Upper lobe of left lung (tissue), 6 donors: ENCODE measurements around the gene MAP7D2. TPM values are rescaled to one million over a fixed set of nuclear protein-coding genes. Genes with fewer than 3 reads are reported as not detected.
A peak's percentile ranks its signal among the peaks of the same experiment; 100 is the strongest.

Experiments
- ATAC-seq, 2 donors: fragments of 200-7000 bp; cut with Tn5 transposase; one replicate each; pipeline ENCODE4 v1.9.1; 2022; ENCODE audit warnings: mild to moderate bottlenecking in 2 of 2, moderate library complexity in 2 of 2; ENCODE audit not compliant: low FRiP score in 2 of 2
- DNase-seq, 2 donors: peaks; one replicate each; pipeline ENCODE4 v3.0.0-alpha.2; 2019 to 2020
- H3K27ac ChIP-seq, 4 donors: fragments of 200-600 bp; sonication (generic); one replicate each; pipeline ENCODE4 v1.5.1; 2016 to 2019
- H3K27me3 ChIP-seq, 4 donors: fragments of 200-600 bp; sonication (generic); one replicate each; pipeline ENCODE4 v1.5.1; 2017 to 2019
- H3K36me3 ChIP-seq, 4 donors: fragments of 200-600 bp; sonication (generic); one replicate each; pipeline ENCODE4 v1.5.1; 2016 to 2019
- H3K4me1 ChIP-seq, 4 donors: fragments of 200-600 bp; sonication (generic); one replicate each; pipeline ENCODE4 v1.5.1; 2018 to 2019
- H3K4me3 ChIP-seq, 4 donors: fragments of 200-600 bp; sonication (generic); one replicate each; pipeline ENCODE4 v1.5.1; 2017 to 2019; ENCODE audit warnings: mild to moderate bottlenecking in 2 of 4, moderate library complexity in 1 of 4
- H3K9me3 ChIP-seq, 4 donors: fragments of 200-600 bp; sonication (generic); one replicate each; pipeline ENCODE4 v1.5.1; 2018 to 2019
- EP300 ChIP-seq, 4 donors: sonication (generic); formaldehyde crosslinking; IDR thresholded peaks; one replicate each; pipeline ENCODE4 v1.5.1; 2017; ENCODE audit warnings: antibody characterized with exemption in 4 of 4, control low read depth in 2 of 4
- POLR2A ChIP-seq, 4 donors: fragments of 450-650 bp; IDR thresholded peaks; one replicate each; pipeline ENCODE4 v1.5.1; 2016 to 2017; ENCODE audit warnings: antibody characterized with exemption in 4 of 4, mild to moderate bottlenecking in 2 of 4
- POLR2AphosphoS5 ChIP-seq, 2 donors: sonication (generic); formaldehyde crosslinking; IDR thresholded peaks; one replicate each; pipeline ENCODE4 v1.5.1; 2017; ENCODE audit warnings: antibody characterized with exemption in 2 of 2
- WGBS, 2 donors: methylation state at CpG; one replicate each; pipeline ENCODE4 v1.1.5; 2017 to 2018; 5-methylcytosine and 5-hydroxymethylcytosine counted together
- total RNA-seq, 6 donors: library from RNA; depleted of rRNA in 4 of 6; stranded (reverse); fragments of >200 nt in 4 of 6; gene quantifications; one replicate each; pipeline versions ENCODE4 v1.1.0 to v1.2.1, GENCODE V29; 2016 to 2021
- TF ChIP-seq, protein P1 (sequence below), 6 experiments: fragments of 450-650 bp in 4 of 6; fragments of 200-600 bp in 2 of 6; sonication (generic) in 2 of 6; IDR thresholded peaks; one replicate each; pipeline ENCODE4 v1.5.1; 2016 to 2019; ENCODE audit warnings: antibody characterized with exemption in 6 of 6
- donor health status: DM: no; HTN: no; CAD: no; lungs with moderate emphysema.
- donor health status: DM: no; HTN: yes; CAD: no; lungs with severe emphysema.

MAP7D2 gene
- total RNA-seq, 6 donors from 2014 or later, result under 0.01 to 13.4 (median 0.51) TPM

DNA sequence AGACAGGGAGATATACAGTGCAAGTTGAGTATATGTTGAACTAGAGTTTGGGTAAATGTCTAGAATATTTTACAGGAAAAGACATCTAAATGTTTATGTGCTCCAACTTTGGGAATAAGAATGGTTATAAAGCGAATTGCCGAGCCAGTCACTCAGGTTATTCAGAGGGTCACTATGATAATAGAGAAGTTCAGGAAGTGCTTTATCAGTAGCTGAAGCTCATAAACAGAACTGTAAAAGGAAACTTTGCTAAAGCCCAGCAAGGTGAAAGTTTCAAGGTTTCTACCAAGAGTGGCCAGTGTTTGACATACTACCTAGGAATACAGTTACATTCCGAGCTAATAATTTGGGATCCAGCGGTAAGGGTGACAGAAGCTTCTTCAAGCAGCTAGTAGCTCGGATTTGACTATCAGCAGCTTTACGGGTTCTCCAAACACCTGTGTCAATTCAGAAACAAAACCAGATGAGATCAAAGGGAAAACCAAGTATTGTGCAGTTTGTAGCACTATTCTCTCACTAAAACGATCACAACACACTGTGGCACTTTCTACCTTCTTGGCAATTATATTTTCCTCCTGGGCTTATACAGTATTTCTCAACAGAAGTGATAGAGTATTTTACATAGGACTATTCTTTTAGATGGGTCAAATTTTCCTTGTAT, 108.6 kb downstream of the MAP7D2 start:
- no peaks in the 10 kb centered on the region for H3K27me3 ChIP-seq
- H3K4me1 ChIP-seq, result no peaks in the 10 kb centered on the region
- TF ChIP-seq POLR2A (IDR thresholded peaks at IDR 0.05), result no peak
- TF ChIP-seq EP300 (IDR thresholded peaks at IDR 0.05), result no peak
- TF ChIP-seq, protein P1, sequence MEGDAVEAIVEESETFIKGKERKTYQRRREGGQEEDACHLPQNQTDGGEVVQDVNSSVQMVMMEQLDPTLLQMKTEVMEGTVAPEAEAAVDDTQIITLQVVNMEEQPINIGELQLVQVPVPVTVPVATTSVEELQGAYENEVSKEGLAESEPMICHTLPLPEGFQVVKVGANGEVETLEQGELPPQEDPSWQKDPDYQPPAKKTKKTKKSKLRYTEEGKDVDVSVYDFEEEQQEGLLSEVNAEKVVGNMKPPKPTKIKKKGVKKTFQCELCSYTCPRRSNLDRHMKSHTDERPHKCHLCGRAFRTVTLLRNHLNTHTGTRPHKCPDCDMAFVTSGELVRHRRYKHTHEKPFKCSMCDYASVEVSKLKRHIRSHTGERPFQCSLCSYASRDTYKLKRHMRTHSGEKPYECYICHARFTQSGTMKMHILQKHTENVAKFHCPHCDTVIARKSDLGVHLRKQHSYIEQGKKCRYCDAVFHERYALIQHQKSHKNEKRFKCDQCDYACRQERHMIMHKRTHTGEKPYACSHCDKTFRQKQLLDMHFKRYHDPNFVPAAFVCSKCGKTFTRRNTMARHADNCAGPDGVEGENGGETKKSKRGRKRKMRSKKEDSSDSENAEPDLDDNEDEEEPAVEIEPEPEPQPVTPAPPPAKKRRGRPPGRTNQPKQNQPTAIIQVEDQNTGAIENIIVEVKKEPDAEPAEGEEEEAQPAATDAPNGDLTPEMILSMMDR (IDR thresholded peaks at IDR 0.05), result no peak
- no peak for TF ChIP-seq POLR2AphosphoS5 (IDR thresholded peaks at IDR 0.05)
- H3K36me3 ChIP-seq, result no peaks in the 10 kb centered on the region
- H3K27ac ChIP-seq, result no peak overlapping the region
- H3K4me3 ChIP-seq, result no peak overlapping the region
- WGBS, 2 donors, result 75 to 78% methylated on average over 7 of the region's 7 CpGs
- ATAC-seq (no peak), DNase-seq (no peak)
- H3K9me3 ChIP-seq, result no peaks in the 10 kb centered on the region

DNA sequence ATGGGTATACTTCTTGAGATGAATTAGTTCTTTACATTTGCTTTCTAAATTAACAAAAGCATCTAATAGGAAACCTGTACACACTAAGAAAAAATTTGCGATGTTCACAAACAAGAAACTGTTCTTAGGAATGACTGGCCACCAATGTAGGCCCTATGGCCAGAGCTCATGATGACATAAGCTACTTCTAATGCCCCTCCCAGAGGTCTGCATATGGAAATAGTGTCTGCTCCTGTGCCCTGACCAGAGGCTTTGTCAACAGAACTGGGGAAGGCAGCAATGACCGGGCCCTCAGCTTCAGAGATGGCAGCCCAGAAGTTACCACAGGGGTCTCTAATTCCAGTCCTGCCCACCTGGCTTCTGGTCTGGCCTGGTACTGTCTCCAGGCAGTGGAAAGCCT, 110.8 kb downstream of the MAP7D2 start:
- no peak overlapping the region for H3K27ac ChIP-seq
- no peaks in the 10 kb centered on the region for H3K9me3 ChIP-seq
- ATAC-seq (no peak), DNase-seq (no peak)
- no peaks in the 10 kb centered on the region for H3K4me1 ChIP-seq
- no peaks in the 10 kb centered on the region for H3K27me3 ChIP-seq
- TF ChIP-seq EP300 (IDR thresholded peaks at IDR 0.05) (no peak), POLR2A (IDR thresholded peaks at IDR 0.05) (no peak), POLR2AphosphoS5 (IDR thresholded peaks at IDR 0.05) (no peak)
- TF ChIP-seq, protein P1 (IDR thresholded peaks at IDR 0.05), result no peak
- no peaks in the 10 kb centered on the region for H3K36me3 ChIP-seq
- WGBS, 2 donors, result 0 to 84% methylated on average over 1 to 2 of the region's 2 CpGs
- no peak overlapping the region for H3K4me3 ChIP-seq

DNA sequence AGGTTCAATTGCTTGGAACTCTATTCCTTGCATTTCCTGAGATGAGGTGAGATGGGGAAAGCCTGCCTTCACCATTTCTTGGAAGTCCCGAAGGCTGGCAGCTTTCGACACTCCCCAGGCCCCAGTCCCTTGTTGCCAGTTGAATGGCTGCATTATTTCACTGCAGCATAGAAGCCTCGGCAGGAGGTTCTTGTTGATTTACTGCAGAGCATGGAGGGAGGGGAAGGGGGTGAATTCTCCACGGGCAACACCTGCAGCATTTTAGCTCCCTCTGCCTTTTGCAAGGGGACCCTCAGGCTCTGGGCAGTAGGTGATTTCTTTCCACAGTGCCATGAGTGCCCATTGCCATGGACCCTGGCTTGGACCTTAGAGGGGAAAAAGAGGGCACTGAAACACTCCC, 115.1 kb downstream of the MAP7D2 start:
- Histone ChIP-seq H3K9me3 (no peaks in the 10 kb centered on the region), H3K4me1 (no peaks in the 10 kb centered on the region), H3K4me3 (no peak overlapping the region), H3K27ac (no peak overlapping the region), H3K27me3 (no peaks in the 10 kb centered on the region), H3K36me3 (no peaks in the 10 kb centered on the region)
- TF ChIP-seq POLR2A (IDR thresholded peaks at IDR 0.05) (no peak), EP300 (IDR thresholded peaks at IDR 0.05) (no peak), POLR2AphosphoS5 (IDR thresholded peaks at IDR 0.05) (no peak)
- TF ChIP-seq, protein P1 (IDR thresholded peaks at IDR 0.05), result no peak
- no peak for ATAC-seq
- DNase-seq, result no peak
- 77 to 80% methylated on average over 1 to 4 of the region's 4 CpGs for WGBS, 2 donors

DNA sequence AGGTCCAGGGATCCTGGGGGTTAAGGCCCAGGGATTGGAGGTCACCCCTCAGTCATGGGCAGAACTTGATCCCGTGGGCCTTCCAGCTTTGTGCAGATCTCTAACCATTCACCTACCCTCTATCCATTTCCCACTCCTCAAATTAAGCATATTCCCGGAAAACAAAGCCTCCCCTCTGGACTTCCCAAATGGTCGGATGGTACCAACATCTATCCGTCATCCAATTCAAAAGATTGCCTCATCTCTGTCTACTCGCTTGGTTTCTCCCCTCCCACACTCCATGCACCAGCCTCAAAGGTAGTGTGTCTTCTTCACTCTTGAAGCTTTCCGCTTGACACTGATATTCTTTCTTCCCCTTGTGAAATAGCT, 125.4 kb downstream of the MAP7D2 start:
- DNase-seq, result no peak
- peak overlapping the region in 3 of 4 donors; percentile 73 to 82 (median 81) for H3K4me3 ChIP-seq
- H3K36me3 ChIP-seq, result no peaks in the 10 kb centered on the region
- peaks cover 0 to 13% (median 2%) of the 10 kb centered on the region in 4 donors for H3K4me1 ChIP-seq
- no peaks in the 10 kb centered on the region for H3K27me3 ChIP-seq
- ATAC-seq, result no peak
- no peaks in the 10 kb centered on the region for H3K9me3 ChIP-seq
- no peak for TF ChIP-seq POLR2A (IDR thresholded peaks at IDR 0.05)
- no peak for TF ChIP-seq POLR2AphosphoS5 (IDR thresholded peaks at IDR 0.05)
- TF ChIP-seq EP300 (IDR thresholded peaks at IDR 0.05), result no peak
- TF ChIP-seq, protein P1 (IDR thresholded peaks at IDR 0.05), result no peak
- 44 to 61% methylated on average over 6 of the region's 6 CpGs for WGBS, 2 donors
- H3K27ac ChIP-seq, result peak overlapping the region in 3 of 4 donors; percentile 78 to 88 (median 78)
